Neutrophil (primary cell): ENCODE results near the gene DNAAF1.

Source experiments
- H3K27ac ChIP-seq: fragments of 200-600 bp; sonication (generic); 2 replicates; pipeline ENCODE4 v1.5.1; 2016; ENCODE audit warnings: mild to moderate bottlenecking, moderate library complexity
- H3K27me3 ChIP-seq: fragments of 200-600 bp; sonication (generic); 2 replicates; pipeline ENCODE4 v1.6.0; 2016; ENCODE audit warnings: mild to moderate bottlenecking
- H3K36me3 ChIP-seq: fragments of 200-600 bp; sonication (generic); 2 replicates; pipeline ENCODE4 v1.5.1; 2017
- H3K4me1 ChIP-seq, 2 experiments: fragments of 200-600 bp in 1 of 2; sonication (generic) in 1 of 2; 1 replicate in 1 of 2; 2 replicates in 1 of 2; pipeline versions ENCODE4 v1.5.1 to v1.6.1; 2013 to 2016; ENCODE audit warnings: low read depth in 1 of 2, low read length in 1 of 2, mild to moderate bottlenecking in 1 of 2, moderate library complexity in 1 of 2; ENCODE audit not compliant: control insufficient read depth in 1 of 2, insufficient read depth in 1 of 2
- H3K4me3 ChIP-seq, 2 experiments: fragments of 200-600 bp in 1 of 2; sonication (generic) in 1 of 2; 1 replicate in 1 of 2; 2 replicates in 1 of 2; pipeline ENCODE4 v1.5.1; 2013 to 2016; ENCODE audit warnings: low read depth in 1 of 2, low read length in 1 of 2, mild to moderate bottlenecking in 1 of 2, moderate library complexity in 1 of 2
- H3K9me3 ChIP-seq: fragments of 200-600 bp; sonication (generic); 2 replicates; pipeline ENCODE4 v1.5.1; 2016
- CTCF ChIP-seq: fragments of 200-600 bp; sonication (generic); IDR thresholded peaks from 2 replicates; pipeline ENCODE4 v1.5.1; 2016; ENCODE audit warnings: antibody characterized with exemption

Gene DNAAF1

GRCh38 chr16:84177741-84178073 is 32.6 kb downstream of the DNAAF1 start:
- Histone ChIP-seq H3K4me1 (peaks cover 14 to 24% of the 10 kb centered on the region in 2 experiments), H3K9me3 (no peaks in the 10 kb centered on the region), H3K27ac (no peak overlapping the region), H3K27me3 (no peaks in the 10 kb centered on the region), H3K4me3 (no peak overlapping the region), H3K36me3 (peaks cover 54% of the 10 kb centered on the region)
- TF ChIP-seq CTCF: no peak

- TF ChIP-seq CTCF: no peak
- no peak overlapping the region for H3K27ac ChIP-seq
- H3K4me1 ChIP-seq: peaks cover 14 to 24% of the 10 kb centered on the region in 2 experiments
- no peaks in the 10 kb centered on the region for H3K9me3 ChIP-seq
- no peak overlapping the region for H3K4me3 ChIP-seq
- H3K36me3 ChIP-seq: peaks cover 59% of the 10 kb centered on the region
- no peaks in the 10 kb centered on the region for H3K27me3 ChIP-seq
These were observed 33.1 kb downstream of the DNAAF1 start for GRCh38 chr16:84178146-84178765.

- no peak overlapping the region for H3K27ac ChIP-seq
- peaks cover 65% of the 10 kb centered on the region for H3K36me3 ChIP-seq
- H3K9me3 ChIP-seq: no peaks in the 10 kb centered on the region
- no peaks in the 10 kb centered on the region for H3K27me3 ChIP-seq
- no peak overlapping the region for H3K4me3 ChIP-seq
- no peak for TF ChIP-seq CTCF
- H3K4me1 ChIP-seq: peaks cover 14 to 22% of the 10 kb centered on the region in 2 experiments
These were observed 33.9 kb downstream of the DNAAF1 start for GRCh38 chr16:84178892-84179611.

GRCh38 chr16:84179612-84180320 is 34.7 kb downstream of the DNAAF1 start:
- no peak for TF ChIP-seq CTCF
- no peaks in the 10 kb centered on the region for H3K9me3 ChIP-seq
- H3K36me3 ChIP-seq: peaks cover 70% of the 10 kb centered on the region
- H3K4me1 ChIP-seq: peaks cover 14 to 17% of the 10 kb centered on the region in 2 experiments
- no peaks in the 10 kb centered on the region for H3K27me3 ChIP-seq
- H3K27ac ChIP-seq: no peak overlapping the region
- no peak overlapping the region for H3K4me3 ChIP-seq

- no peak overlapping the region for H3K27ac ChIP-seq
- H3K27me3 ChIP-seq: no peaks in the 10 kb centered on the region
- TF ChIP-seq CTCF: no peak
- no peak overlapping the region for H3K4me3 ChIP-seq
- H3K4me1 ChIP-seq: peaks cover 8 to 13% of the 10 kb centered on the region in 2 experiments
- H3K36me3 ChIP-seq: peaks cover 74% of the 10 kb centered on the region
- H3K9me3 ChIP-seq: no peaks in the 10 kb centered on the region
These were observed 35.5 kb downstream of the DNAAF1 start for GRCh38 chr16:84180519-84181140.
